Adrenal gland (tissue), 12 donors: ENCODE measurements around the gene SPTBN1. TPM values are rescaled to one million over a fixed set of nuclear protein-coding genes. Genes with fewer than 3 reads are reported as not detected.

ENCODE experiments used
- DNase-seq, 7 donors: peaks; one replicate each; pipeline ENCODE4 v3.0.0-alpha.2; 2019 to 2020
- H3K27ac ChIP-seq, 5 donors: fragments of 200-600 bp; sonication (generic) in 4 of 5; 1 replicate in 3 of 5; 2 replicates in 2 of 5; pipeline versions ENCODE4 v1.5.1 to v1.8.0; 2016 to 2020; ENCODE audit warnings: mild to moderate bottlenecking in 1 of 5
- H3K27me3 ChIP-seq: fragments of 200-600 bp; 2 replicates; pipeline ENCODE4 v1.8.0; 2021
- H3K36me3 ChIP-seq, 2 donors: fragments of 200-600 bp; replicated peaks in 1 of 2; 1 replicate in 1 of 2; 2 replicates in 1 of 2; pipeline versions ENCODE4 v1.5.1 to v1.8.0; 2018 to 2022
- H3K4me1 ChIP-seq, 2 donors: fragments of 200-600 bp; replicated peaks in 1 of 2; 1 replicate in 1 of 2; 2 replicates in 1 of 2; pipeline versions ENCODE4 v1.5.1 to v1.8.0; 2018 to 2021
- H3K4me3 ChIP-seq, 4 donors: fragments of 200-600 bp; sonication (generic) in 3 of 4; one replicate each; pipeline ENCODE4 v1.5.1; 2016 to 2018
- H3K9me3 ChIP-seq, 3 donors: fragments of 200-600 bp; sonication (generic) in 1 of 3; replicated peaks in 1 of 3; 1 replicate in 2 of 3; 2 replicates in 1 of 3; pipeline versions ENCODE4 v1.5.1 to v1.8.0; 2016 to 2021
- POLR2A ChIP-seq, 2 donors: fragments of 450-650 bp; IDR thresholded peaks; one replicate each; pipeline ENCODE4 v1.6.1; 2017; ENCODE audit warnings: antibody characterized with exemption in 2 of 2, mild to moderate bottlenecking in 2 of 2, moderate library complexity in 1 of 2
- WGBS, 4 donors: extraction: QIAGEN DNeasy Blood & Tissue Kit in 2 of 4; methylation state at CpG; one replicate each; pipeline versions ENCODE4 v1.1.5 to v1.1.7; 2013 to 2017; 5-methylcytosine and 5-hydroxymethylcytosine counted together
- intact Hi-C, 2 donors: fragments of 100-400 bp; cut with DNase I; formaldehyde crosslinking; loops; one replicate each; pipeline versions ENCODE4 v1.14.1 to v1.15.0; 2022 to 2023
- polyA plus RNA-seq, 3 donors: library from polyadenylated mRNA; stranded (reverse); fragments of 200-250 nt in 2 of 3; fragments of 350-450 nt in 1 of 3; fragmentation: Illumina TruSeq in 1 of 3; extraction: RNeasy Lipid Tissue Mini Kit (QIAGEN cat#74804) in 1 of 3; gene quantifications; one replicate each; pipeline ENCODE4 v1.2.3, GENCODE V29; 2013 to 2014
- total RNA-seq, 9 donors: library from RNA; depleted of rRNA in 4 of 9; stranded (reverse); fragments of >200 nt in 4 of 9; fragments of 120-200 nt in 1 of 9; fragmentation: NEBNext Ultra II Directional in 1 of 9; extraction: Animal tissue kit (Norgen Biotek cat#: 25700) in 1 of 9; gene quantifications; one replicate each; pipeline versions ENCODE4 v1.1.0 to v1.2.4, GENCODE V29; 2013 to 2023
- TF ChIP-seq, protein P1 (sequence below), 6 experiments: fragments of 450-650 bp in 4 of 6; fragments of 200-600 bp in 2 of 6; sonication (generic) in 1 of 6; IDR thresholded peaks; 1 replicate in 5 of 6; 2 replicates in 1 of 6; pipeline versions ENCODE4 v1.5.1 to v1.8.0; 2016 to 2021; ENCODE audit warnings: antibody characterized with exemption in 6 of 6, mild to moderate bottlenecking in 2 of 6, moderate library complexity in 1 of 6
- donor health status: healthy with polysubstance abuse.
- donor health status: Bipolar disorder and iron deficiency.
- donor health status: DM: yes; HTN: yes; CAD: no.
- donor health status: DM: no; HTN: no; CAD: no.
- donor health status: DM: no; HTN: no; CAD: no.
- donor health status: DM: yes; HTN: yes; CAD: no.

Gene SPTBN1
- total and polyA plus RNA-seq, 12 donors: 72.9 to 653 (median 493) TPM

DNA sequence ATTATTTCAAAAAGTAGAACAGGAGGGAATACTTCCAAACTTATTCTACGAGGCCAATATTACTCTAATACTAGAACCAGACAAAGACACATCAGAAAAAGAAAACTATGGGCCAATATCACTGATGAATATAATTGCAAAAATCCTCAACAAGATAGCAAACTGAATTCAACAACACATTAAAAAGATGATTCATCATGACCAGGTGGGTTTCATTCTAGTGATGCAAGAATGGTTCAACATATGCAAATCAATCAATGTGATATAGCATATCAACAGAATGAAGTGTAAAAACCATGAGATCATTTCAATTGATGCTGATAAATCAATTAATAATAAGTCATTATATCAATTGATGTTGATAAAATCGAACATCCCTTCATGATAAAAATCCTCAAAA, 244.9 kb downstream of the SPTBN1 start:
- 86 to 96% (median 91%) methylated on average over 2 of the region's 2 CpGs for WGBS, 4 donors
- H3K36me3 ChIP-seq: no peaks in the 10 kb centered on the region
- TF ChIP-seq, protein P1, sequence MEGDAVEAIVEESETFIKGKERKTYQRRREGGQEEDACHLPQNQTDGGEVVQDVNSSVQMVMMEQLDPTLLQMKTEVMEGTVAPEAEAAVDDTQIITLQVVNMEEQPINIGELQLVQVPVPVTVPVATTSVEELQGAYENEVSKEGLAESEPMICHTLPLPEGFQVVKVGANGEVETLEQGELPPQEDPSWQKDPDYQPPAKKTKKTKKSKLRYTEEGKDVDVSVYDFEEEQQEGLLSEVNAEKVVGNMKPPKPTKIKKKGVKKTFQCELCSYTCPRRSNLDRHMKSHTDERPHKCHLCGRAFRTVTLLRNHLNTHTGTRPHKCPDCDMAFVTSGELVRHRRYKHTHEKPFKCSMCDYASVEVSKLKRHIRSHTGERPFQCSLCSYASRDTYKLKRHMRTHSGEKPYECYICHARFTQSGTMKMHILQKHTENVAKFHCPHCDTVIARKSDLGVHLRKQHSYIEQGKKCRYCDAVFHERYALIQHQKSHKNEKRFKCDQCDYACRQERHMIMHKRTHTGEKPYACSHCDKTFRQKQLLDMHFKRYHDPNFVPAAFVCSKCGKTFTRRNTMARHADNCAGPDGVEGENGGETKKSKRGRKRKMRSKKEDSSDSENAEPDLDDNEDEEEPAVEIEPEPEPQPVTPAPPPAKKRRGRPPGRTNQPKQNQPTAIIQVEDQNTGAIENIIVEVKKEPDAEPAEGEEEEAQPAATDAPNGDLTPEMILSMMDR (IDR thresholded peaks at IDR 0.05): no peak
- no peak for TF ChIP-seq POLR2A (IDR thresholded peaks at IDR 0.05)
- H3K27me3 ChIP-seq: no peaks in the 10 kb centered on the region
- intact Hi-C loops: loop anchor here in 1 of 2 donors (10.0 kb wide), 2 partner anchors 176 to 596 kb away; no protein-coding TSS in a partner anchor
- no peak for DNase-seq
- H3K9me3 ChIP-seq: no peaks in the 10 kb centered on the region
- no peak overlapping the region for H3K4me3 ChIP-seq
- H3K4me1 ChIP-seq: peaks cover 0 to 5% of the 10 kb centered on the region in 2 donors
- no peak overlapping the region for H3K27ac ChIP-seq

DNA sequence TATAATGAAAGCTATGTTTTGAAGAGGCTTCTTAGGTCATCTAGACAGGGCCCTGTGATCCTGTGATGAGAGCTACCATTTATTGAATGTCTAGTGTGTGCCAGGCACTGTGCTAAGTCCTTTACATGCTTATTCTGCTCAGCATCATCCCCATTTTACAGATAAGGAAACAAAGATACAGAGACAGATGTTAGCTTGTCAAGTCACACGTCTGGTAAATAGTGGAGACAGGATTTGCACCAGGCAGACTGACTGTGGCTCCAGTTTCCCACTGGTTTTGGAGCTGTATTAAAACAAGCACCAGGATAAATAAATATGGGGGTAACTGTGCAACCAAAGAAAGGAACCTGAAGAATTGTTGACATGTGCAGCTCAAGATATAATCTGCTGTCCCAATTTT, 248.1 kb downstream of the SPTBN1 start:
- intact Hi-C loops: loop anchor here in 1 of 2 donors (10.0 kb wide), 2 partner anchors 179 to 599 kb away; no protein-coding TSS in a partner anchor
- H3K36me3 ChIP-seq: no peaks in the 10 kb centered on the region
- H3K9me3 ChIP-seq: no peaks in the 10 kb centered on the region
- H3K27me3 ChIP-seq: no peaks in the 10 kb centered on the region
- H3K27ac ChIP-seq: no peak overlapping the region
- TF ChIP-seq, protein P1 (IDR thresholded peaks at IDR 0.05): no peak
- TF ChIP-seq POLR2A (IDR thresholded peaks at IDR 0.05): no peak
- no peak for DNase-seq
- 81 to 92% (median 85%) methylated on average over 1 of the region's 1 CpG for WGBS, 4 donors
- H3K4me1 ChIP-seq: peaks cover 0 to 16% of the 10 kb centered on the region in 2 donors
- H3K4me3 ChIP-seq: no peak overlapping the region

DNA sequence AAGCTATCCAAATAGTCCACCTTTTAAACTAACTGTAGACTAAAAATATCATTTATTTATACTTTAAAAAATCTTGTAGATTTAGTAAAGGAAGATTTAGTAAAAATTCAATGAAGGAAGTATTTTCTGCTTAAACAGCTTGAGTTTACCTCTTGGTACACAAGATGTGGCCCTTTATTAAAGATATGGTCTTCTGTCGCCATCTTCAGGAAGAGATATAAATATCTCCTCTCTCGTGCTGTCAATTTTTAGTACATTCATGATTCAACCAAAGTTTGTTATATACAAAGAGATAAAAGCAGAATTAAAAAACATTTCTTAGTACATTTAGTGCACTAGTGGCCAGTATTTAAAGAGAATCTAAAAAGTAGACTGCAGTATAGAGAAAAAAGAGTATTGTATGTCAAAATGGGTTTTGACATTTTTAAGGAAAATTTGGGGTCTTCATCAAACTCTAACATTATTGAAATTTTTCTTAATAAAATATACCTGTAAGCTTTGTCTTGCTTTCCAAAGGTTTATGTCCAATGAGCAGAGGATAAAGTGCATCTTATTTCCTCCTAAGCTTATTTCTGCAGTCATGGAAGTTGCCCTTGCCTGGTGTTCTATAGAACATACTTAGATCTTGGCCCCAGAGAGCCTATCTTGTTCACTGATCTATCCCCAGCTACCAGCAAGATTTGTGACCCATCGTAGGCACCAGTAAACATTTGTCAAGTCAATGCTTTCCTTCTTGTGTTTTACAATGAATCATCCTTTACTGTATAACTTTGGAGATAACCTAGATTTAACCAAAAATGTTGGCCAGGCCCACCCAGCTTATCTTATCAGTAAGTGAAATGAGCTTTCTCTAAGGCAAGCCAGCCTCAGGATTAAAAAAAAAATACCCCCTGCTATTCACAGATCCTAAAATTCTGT, 248.8 kb downstream of the SPTBN1 start:
- intact Hi-C loops: loop anchor here in 1 of 2 donors (10.0 kb wide), 2 partner anchors 180 to 600 kb away; no protein-coding TSS in a partner anchor

DNA sequence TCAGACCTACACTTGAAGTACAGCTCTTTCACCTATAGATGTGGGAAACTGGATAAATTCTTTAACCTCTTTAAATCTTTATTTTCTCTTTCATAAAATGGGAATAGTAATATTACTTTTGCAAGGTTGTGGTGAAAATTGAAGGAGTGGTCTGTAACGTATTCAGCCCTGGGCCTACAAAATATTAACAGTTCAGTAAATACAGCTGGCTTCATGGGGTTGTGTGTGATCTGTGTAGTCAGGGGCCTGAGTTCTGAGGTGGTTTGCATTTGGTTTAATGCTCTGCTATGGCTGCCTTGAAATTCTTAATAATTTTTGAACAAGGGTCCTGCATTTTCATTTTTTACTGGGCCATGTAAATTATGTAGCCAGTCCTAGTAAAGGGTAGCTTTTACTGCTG, 250.5 kb downstream of the SPTBN1 start:
- H3K4me1 ChIP-seq: peaks cover 0 to 16% of the 10 kb centered on the region in 2 donors
- H3K9me3 ChIP-seq: no peaks in the 10 kb centered on the region
- no peak for DNase-seq
- intact Hi-C loops: loop anchor here in 1 of 2 donors (10.0 kb wide), 2 partner anchors 182 to 602 kb away; no protein-coding TSS in a partner anchor
- no peak overlapping the region for H3K4me3 ChIP-seq
- no peaks in the 10 kb centered on the region for H3K36me3 ChIP-seq
- no peak overlapping the region for H3K27ac ChIP-seq
- TF ChIP-seq, protein P1 (IDR thresholded peaks at IDR 0.05): no peak
- no peak for TF ChIP-seq POLR2A (IDR thresholded peaks at IDR 0.05)
- no peaks in the 10 kb centered on the region for H3K27me3 ChIP-seq
- WGBS, 4 donors: 92 to 100% (median 94%) methylated on average over 1 of the region's 1 CpG

More for the DNA sequence above, 248.8 kb downstream of the SPTBN1 start:
- H3K4me3 ChIP-seq: no peak overlapping the region
- 1 to 6% (median 5%) methylated on average over 3 of the region's 3 CpGs for WGBS, 4 donors
- no peaks in the 10 kb centered on the region for H3K36me3 ChIP-seq
- no peaks in the 10 kb centered on the region for H3K27me3 ChIP-seq
- H3K9me3 ChIP-seq: no peaks in the 10 kb centered on the region
- TF ChIP-seq, protein P1 (IDR thresholded peaks at IDR 0.05): peak; percentile 22 to 88 (median 72)
- no peak for TF ChIP-seq POLR2A (IDR thresholded peaks at IDR 0.05)
- H3K27ac ChIP-seq: no peak overlapping the region
- peaks cover 0 to 16% of the 10 kb centered on the region in 2 donors for H3K4me1 ChIP-seq
- DNase-seq: peak in 2 of 7 donors; percentile 21
